ENCODE measurements around the gene KRT5.

KRT5 gene

DNA sequence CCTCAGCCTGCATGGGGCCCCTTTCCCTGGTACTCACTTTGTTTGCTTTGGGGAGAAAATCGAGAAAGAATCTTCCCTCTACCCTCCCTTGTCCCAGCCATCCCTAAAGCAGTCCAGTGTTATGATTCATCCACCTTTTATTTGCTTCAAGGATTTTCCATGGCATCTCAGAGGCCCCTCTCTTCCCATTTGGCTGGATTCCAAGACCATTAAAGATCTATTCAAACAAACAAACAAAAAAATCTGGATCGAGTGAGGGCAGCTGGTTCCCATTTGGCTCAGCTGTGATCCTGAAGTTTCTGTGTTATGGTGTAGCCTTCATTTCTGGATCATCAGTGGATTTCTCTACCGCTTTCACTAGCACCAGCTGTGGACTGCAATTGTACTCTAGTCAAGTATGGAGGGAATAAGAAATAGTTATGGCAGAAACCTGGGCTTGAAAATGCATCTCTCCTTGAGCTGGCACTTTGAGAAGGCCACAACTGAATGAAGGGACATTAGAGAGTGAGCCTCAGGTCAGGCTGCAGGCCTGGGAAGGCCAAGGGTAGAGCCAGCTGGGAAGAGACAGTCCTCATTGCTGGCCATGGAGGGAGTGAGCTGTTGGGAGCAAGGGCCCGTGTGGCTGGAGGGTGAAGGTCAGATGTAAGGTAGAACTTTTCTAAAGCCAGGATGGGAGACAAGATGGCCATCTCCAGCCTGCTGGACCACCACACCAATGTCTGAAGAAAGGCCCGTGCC is 19.1 kb upstream of the KRT5 start:
- TF ChIP-seq, protein P1, sequence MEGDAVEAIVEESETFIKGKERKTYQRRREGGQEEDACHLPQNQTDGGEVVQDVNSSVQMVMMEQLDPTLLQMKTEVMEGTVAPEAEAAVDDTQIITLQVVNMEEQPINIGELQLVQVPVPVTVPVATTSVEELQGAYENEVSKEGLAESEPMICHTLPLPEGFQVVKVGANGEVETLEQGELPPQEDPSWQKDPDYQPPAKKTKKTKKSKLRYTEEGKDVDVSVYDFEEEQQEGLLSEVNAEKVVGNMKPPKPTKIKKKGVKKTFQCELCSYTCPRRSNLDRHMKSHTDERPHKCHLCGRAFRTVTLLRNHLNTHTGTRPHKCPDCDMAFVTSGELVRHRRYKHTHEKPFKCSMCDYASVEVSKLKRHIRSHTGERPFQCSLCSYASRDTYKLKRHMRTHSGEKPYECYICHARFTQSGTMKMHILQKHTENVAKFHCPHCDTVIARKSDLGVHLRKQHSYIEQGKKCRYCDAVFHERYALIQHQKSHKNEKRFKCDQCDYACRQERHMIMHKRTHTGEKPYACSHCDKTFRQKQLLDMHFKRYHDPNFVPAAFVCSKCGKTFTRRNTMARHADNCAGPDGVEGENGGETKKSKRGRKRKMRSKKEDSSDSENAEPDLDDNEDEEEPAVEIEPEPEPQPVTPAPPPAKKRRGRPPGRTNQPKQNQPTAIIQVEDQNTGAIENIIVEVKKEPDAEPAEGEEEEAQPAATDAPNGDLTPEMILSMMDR (IDR thresholded peaks at IDR 0.05; ENCODE audit: control insufficient read depth, extremely low read depth, insufficient read depth): no peak
- no peak overlapping the region for H3K4me3 ChIP-seq (ENCODE audit: low read depth, low read length)
- DNase-seq (ENCODE audit: low read depth): peak; percentile 36

DNA sequence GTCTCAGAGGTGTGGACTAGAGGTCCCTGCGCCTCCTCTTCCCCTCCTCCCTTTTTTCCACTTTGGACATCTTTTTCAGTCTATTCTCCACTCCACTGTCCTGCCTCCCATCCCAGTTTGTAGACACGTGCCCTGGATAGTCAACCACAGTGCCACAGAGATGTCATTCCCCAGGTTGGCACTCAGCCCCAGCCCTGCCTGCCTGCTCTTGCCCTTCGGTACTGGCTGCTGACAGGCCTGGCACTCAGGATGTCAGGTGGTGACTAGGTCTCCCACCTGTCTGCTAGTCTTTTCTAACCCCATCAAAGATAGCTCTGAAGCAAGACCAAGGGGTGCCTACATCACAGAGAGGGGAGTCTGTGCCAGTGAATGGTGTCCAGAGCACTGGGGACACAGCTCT is 16.9 kb upstream of the KRT5 start:
- no peak for DNase-seq (ENCODE audit: low read depth)
- TF ChIP-seq, protein P1 (IDR thresholded peaks at IDR 0.05; ENCODE audit: control insufficient read depth, extremely low read depth, insufficient read depth): no peak
- H3K4me3 ChIP-seq (ENCODE audit: low read depth, low read length): no peak overlapping the region

DNA sequence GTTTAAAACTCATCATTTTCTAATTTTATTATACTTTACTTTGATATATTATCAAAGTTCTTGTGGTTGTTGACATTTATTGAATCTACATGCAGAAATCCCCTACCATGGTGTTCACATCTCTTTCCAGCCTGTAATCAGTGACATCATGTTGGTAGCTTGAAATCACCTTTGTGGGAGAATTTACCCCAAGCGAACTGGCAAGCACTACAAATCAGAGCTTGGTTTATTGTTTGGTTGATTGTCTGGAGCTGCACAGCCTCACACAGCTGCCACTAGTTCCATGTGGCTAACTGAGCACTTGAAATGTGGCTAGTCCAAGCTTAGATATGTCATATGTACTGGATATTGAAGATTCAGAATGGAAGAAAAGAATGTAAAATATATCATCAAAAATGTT is 15.4 kb upstream of the KRT5 start:
- DNase-seq (ENCODE audit: low read depth): no peak
- TF ChIP-seq, protein P1 (IDR thresholded peaks at IDR 0.05; ENCODE audit: control insufficient read depth, extremely low read depth, insufficient read depth): no peak
- no peak overlapping the region for H3K4me3 ChIP-seq (ENCODE audit: low read depth, low read length)

DNA sequence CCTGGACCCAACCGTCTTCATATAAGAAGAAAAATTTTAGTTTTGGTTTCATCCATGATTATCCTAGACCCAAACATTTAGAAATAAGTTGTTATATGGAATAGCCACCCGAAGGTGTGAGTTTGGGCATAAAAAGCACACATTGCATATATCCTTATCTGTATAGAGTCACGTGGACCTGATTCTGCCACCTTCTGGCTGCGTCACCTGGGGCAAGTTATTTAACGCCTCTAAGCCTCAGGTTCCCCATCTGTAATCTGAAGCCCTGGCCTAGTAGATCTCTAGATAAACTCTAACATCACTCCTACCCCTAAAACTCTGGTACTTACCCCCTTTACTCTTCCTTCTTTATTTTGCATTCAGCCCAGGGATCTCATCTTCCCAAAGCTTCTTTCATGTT is 14.3 kb upstream of the KRT5 start:
- DNase-seq (ENCODE audit: low read depth): no peak
- TF ChIP-seq, protein P1 (IDR thresholded peaks at IDR 0.05; ENCODE audit: control insufficient read depth, extremely low read depth, insufficient read depth): peak; percentile 24; the same call in 1 of the 2 replicates
- H3K4me3 ChIP-seq (ENCODE audit: low read depth, low read length): no peak overlapping the region

DNA sequence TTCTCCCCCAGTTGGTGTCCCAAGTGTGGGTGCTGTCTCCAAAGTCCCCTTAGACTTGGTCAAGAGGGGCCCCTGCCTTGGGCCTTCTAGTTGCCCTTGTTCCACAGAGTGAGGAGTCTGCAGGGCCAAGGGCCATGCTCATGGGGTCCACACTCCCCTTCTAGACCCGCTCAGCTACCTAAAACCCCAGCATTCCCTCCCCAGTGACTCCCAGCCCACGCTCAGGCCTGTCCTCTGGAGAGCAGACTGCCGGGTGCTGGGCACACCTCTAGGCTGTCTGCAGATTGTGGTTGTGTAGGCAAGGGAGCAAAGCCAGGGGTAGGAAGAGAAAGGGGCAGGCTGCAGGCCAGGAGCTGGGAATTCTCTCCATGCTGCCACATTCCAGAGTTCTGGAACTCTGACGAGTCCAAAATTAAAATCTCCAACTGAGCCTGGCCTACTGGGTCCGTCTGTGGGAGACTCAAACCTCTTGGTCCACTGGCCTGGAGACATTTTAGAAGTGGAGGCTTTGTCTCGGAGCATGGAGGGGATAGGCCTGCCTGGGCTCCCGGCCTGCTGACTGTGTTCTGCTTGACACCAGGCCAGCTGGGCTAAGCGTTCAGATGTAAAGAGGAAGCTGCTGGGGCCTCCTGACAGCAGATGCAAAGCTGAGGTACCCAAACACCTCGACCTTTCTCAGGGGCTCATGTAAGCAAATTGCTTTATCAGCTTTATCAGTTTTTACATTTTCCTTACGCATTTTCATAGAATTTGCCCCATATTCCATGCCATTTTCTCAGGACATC is 13.7 kb upstream of the KRT5 start:
- TF ChIP-seq, protein P1 (IDR thresholded peaks at IDR 0.05; ENCODE audit: control insufficient read depth, extremely low read depth, insufficient read depth): no peak
- H3K4me3 ChIP-seq (ENCODE audit: low read depth, low read length): no peak overlapping the region
- no peak for DNase-seq (ENCODE audit: low read depth)

DNA sequence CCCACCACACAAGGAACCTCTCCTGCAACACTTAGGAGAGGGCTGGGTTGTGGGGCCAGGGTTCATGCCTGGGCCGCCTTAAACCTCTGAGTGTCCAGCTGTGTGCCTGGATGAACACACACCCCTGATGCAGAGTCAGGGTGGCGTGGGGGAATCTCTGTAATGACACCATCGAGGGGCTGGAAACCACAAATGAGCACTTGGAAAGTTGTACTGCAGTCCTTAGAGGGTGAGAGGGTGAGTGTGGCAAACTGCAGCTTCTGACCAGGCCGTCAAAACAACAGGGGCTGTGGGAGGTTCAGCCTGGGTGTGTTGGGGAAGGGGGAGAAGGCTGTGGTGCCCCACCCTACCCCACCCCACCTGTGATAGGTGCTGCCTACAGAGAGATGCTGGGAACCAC is 12.4 kb upstream of the KRT5 start:
- DNase-seq (ENCODE audit: low read depth): no peak
- TF ChIP-seq, protein P1 (IDR thresholded peaks at IDR 0.05; ENCODE audit: control insufficient read depth, extremely low read depth, insufficient read depth): no peak

More for the DNA sequence above, 12.4 kb upstream of the KRT5 start:
- no peak overlapping the region for H3K4me3 ChIP-seq (ENCODE audit: low read depth, low read length)
